Measurements from ENCODE around the gene PNKP.

Gene PNKP

GRCh38 chr19:49827034-49827433 lies 40.3 kb downstream of the PNKP start:
- TF ChIP-seq CSDC2 (CRISPR knock-in tag; IDR thresholded peaks at IDR 0.05) (no peak), SNAI2 (CRISPR knock-in tag; IDR thresholded peaks at IDR 0.05) (no peak), POU6F1 (CRISPR knock-in tag; IDR thresholded peaks at IDR 0.05; ENCODE audit: borderline replicate concordance, low read depth) (no peak), ISL1 (CRISPR knock-in tag; IDR thresholded peaks at IDR 0.05) (no peak), ARNTL (CRISPR knock-in tag; IDR thresholded peaks at IDR 0.05; ENCODE audit: borderline replicate concordance, low read depth) (no peak), ZFP30 (CRISPR knock-in tag; IDR thresholded peaks at IDR 0.05) (no peak), TSHZ2 (CRISPR knock-in tag; IDR thresholded peaks at IDR 0.05) (no peak), ESRRG (CRISPR knock-in tag; IDR thresholded peaks at IDR 0.05) (no peak), TCF4 (CRISPR knock-in tag; IDR thresholded peaks at IDR 0.05; ENCODE audit: borderline replicate concordance) (no peak), CSRNP3 (CRISPR knock-in tag; IDR thresholded peaks at IDR 0.05) (no peak), ZFP3 (CRISPR knock-in tag; IDR thresholded peaks at IDR 0.05) (no peak), ZC3H10 (CRISPR knock-in tag; IDR thresholded peaks at IDR 0.05) (no peak), ZNF70 (CRISPR knock-in tag; IDR thresholded peaks at IDR 0.05) (no peak), CREB5 (CRISPR knock-in tag; IDR thresholded peaks at IDR 0.05; ENCODE audit: low read depth) (no peak)
- no peak for ATAC-seq

DNA sequence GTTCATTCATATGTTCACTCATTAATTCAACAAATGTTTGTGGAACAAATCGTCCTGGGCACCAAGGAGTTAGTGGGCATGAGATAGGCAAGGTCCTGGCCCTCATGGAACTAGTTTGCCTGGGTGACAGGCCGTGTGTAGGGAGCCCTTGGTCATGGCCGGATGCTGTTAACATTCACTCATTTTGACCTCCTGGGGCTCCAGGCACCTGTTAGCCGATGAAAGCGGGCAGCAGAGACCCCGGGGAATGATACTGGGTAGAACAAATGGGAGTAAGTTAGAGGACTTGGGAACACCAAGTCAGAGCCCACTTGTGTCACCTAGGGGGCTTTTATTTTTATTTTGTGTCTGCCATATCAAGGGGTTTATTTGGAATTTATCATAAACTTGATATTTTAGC lies 42.7 kb downstream of the PNKP start:
- no peak for TF ChIP-seq ARNTL (CRISPR knock-in tag; IDR thresholded peaks at IDR 0.05; ENCODE audit: borderline replicate concordance, low read depth)
- no peak for TF ChIP-seq SNAI2 (CRISPR knock-in tag; IDR thresholded peaks at IDR 0.05)
- TF ChIP-seq OSR1 (CRISPR knock-in tag; IDR thresholded peaks at IDR 0.05), result no peak
- no peak for TF ChIP-seq CSDC2 (CRISPR knock-in tag; IDR thresholded peaks at IDR 0.05)
- TF ChIP-seq ZNF70 (CRISPR knock-in tag; IDR thresholded peaks at IDR 0.05), result no peak
- ATAC-seq, result no peak

DNA sequence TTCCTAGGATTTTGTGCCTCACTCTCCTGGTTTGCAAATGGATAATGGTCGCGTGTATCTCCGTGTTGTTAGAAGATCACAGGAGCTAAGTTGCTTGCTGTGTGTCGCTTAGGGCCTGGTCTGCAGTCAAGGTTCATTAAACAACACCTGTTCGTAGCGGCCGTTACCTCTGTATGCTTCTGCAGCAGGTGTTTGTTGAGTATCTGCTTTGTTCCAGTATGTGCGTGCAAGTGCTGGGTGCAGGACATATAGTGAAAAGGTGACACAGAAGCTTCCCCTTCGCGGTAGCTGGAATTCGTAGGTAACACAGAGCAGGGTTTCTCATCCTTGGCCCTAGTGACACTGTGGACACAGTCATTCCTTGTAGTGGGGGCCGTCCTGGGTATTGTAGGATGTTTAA lies 43.9 kb downstream of the PNKP start:
- no peak for ATAC-seq
- TF ChIP-seq OSR1 (CRISPR knock-in tag; IDR thresholded peaks at IDR 0.05) (no peak), CREB5 (CRISPR knock-in tag; IDR thresholded peaks at IDR 0.05; ENCODE audit: low read depth) (no peak), ZFP30 (CRISPR knock-in tag; IDR thresholded peaks at IDR 0.05) (no peak), GLIS3 (CRISPR knock-in tag; IDR thresholded peaks at IDR 0.05) (no peak), TOX (CRISPR knock-in tag; IDR thresholded peaks at IDR 0.05; ENCODE audit: borderline replicate concordance) (no peak), ZC3H10 (CRISPR knock-in tag; IDR thresholded peaks at IDR 0.05) (no peak), ZNF70 (CRISPR knock-in tag; IDR thresholded peaks at IDR 0.05) (no peak), RARB (CRISPR knock-in tag; IDR thresholded peaks at IDR 0.05) (no peak), TCF4 (CRISPR knock-in tag; IDR thresholded peaks at IDR 0.05; ENCODE audit: borderline replicate concordance) (no peak), BACH2 (CRISPR knock-in tag; IDR thresholded peaks at IDR 0.05; ENCODE audit: borderline replicate concordance) (no peak), ISL1 (CRISPR knock-in tag; IDR thresholded peaks at IDR 0.05) (no peak), PATZ1 (CRISPR knock-in tag; IDR thresholded peaks at IDR 0.05; ENCODE audit: borderline replicate concordance) (no peak), POU6F1 (CRISPR knock-in tag; IDR thresholded peaks at IDR 0.05; ENCODE audit: borderline replicate concordance, low read depth) (no peak), TSHZ2 (CRISPR knock-in tag; IDR thresholded peaks at IDR 0.05) (no peak), PPARA (CRISPR knock-in tag; IDR thresholded peaks at IDR 0.05; ENCODE audit: borderline replicate concordance) (no peak), ESRRG (CRISPR knock-in tag; IDR thresholded peaks at IDR 0.05) (no peak)

Measured in SK-N-SH treated with all-trans-retinoic acid at 6 μM for 48 hours (cell line).